Mesendoderm (in vitro differentiated cells): ENCODE results near the gene EMD.
"Not testable (repeated sequence)": the region's sequence is repeated elsewhere in the genome, so short reads cannot be mapped to it uniquely, and the experiment has no call there.

Experiments
- DNase-seq: peaks from one replicate; pipeline ENCODE4 v3.0.0; 2013
- H2AK5ac ChIP-seq: 2 replicates; pipeline ENCODE4 v1.6.1; 2013; ENCODE audit warnings: low read length, inconsistent platforms
- H2BK120ac ChIP-seq: 2 replicates; pipeline ENCODE4 v1.6.1; 2013; ENCODE audit warnings: low read depth, mild to moderate bottlenecking, low read length, moderate library complexity, mixed read lengths
- H2BK15ac ChIP-seq: replicated peaks from 2 replicates; pipeline ENCODE4 v1.6.1; 2013; ENCODE audit warnings: low read depth, mild to moderate bottlenecking, moderate library complexity
- H2BK5ac ChIP-seq: 2 replicates; pipeline ENCODE4 v1.6.1; 2013; ENCODE audit warnings: low read length, inconsistent platforms
- H3K18ac ChIP-seq: 2 replicates; pipeline ENCODE4 v1.6.1; 2013; ENCODE audit warnings: mild to moderate bottlenecking, low read length, mixed read lengths
- H3K23ac ChIP-seq: one replicate; pipeline ENCODE4 v1.6.1; 2013; ENCODE audit warnings: low read length
- H3K27ac ChIP-seq: 2 replicates; pipeline ENCODE4 v1.5.1; 2013; ENCODE audit warnings: low read depth, mild to moderate bottlenecking, inconsistent platforms, low read length, moderate library complexity
- H3K27me3 ChIP-seq: 2 replicates; pipeline ENCODE4 v1.6.1; 2013; ENCODE audit warnings: low read length, control low read depth, mild to moderate bottlenecking, inconsistent platforms; ENCODE audit not compliant: insufficient read depth, poor library complexity
- H3K36me3 ChIP-seq: 2 replicates; pipeline ENCODE4 v1.6.1; 2013; ENCODE audit warnings: low read length, inconsistent platforms; ENCODE audit not compliant: control insufficient read depth, insufficient read depth
- H3K4ac ChIP-seq: one replicate; pipeline ENCODE4 v1.6.1; 2013; ENCODE audit warnings: low read depth, mild to moderate bottlenecking, low read length, moderate library complexity
- H3K4me1 ChIP-seq: 2 replicates; pipeline ENCODE4 v1.6.1; 2013; ENCODE audit warnings: low read depth, low read length, inconsistent platforms; ENCODE audit not compliant: control insufficient read depth
- H3K4me2 ChIP-seq: 2 replicates; pipeline ENCODE4 v1.6.1; 2013; ENCODE audit warnings: low read length
- H3K4me3 ChIP-seq: 2 replicates; pipeline ENCODE4 v1.5.1; 2013; ENCODE audit warnings: mild to moderate bottlenecking, low read length
- H3K56ac ChIP-seq: one replicate; pipeline ENCODE4 v1.6.1; 2013; ENCODE audit warnings: low read length
- H3K79me1 ChIP-seq: 2 replicates; pipeline ENCODE4 v1.6.1; 2013; ENCODE audit warnings: low read length, inconsistent platforms
- H3K79me2 ChIP-seq: 2 replicates; pipeline ENCODE4 v1.6.1; 2013; ENCODE audit warnings: mild to moderate bottlenecking, low read length; ENCODE audit not compliant: control insufficient read depth, insufficient read depth
- H3K9ac ChIP-seq: 2 replicates; pipeline ENCODE4 v1.6.1; 2013; ENCODE audit warnings: low read length, inconsistent platforms
- H4K5ac ChIP-seq: one replicate; pipeline ENCODE4 v1.6.1; 2013; ENCODE audit warnings: low read length
- H4K8ac ChIP-seq: one replicate; pipeline ENCODE4 v1.6.1; 2013; ENCODE audit warnings: low read depth, mild to moderate bottlenecking, control low read depth, low read length, moderate library complexity
- WGBS: extraction: QIAGEN DNeasy Blood & Tissue Kit; methylation state at CpG from one replicate; pipeline ENCODE4 v1.1.7; 2013; ENCODE audit warnings: low lambda C conversion rate, missing lambda C conversion rate; ENCODE audit not compliant: insufficient coverage; ENCODE audit errors: extremely low coverage; 5-methylcytosine and 5-hydroxymethylcytosine counted together

The EMD gene

GRCh38 chrX:154398668-154399526 is 19.8 kb downstream of the EMD start:
- Histone ChIP-seq H3K4ac (peak overlapping the region; percentile 93), H4K5ac (peak overlapping the region; percentile 71), H3K79me1 (peaks cover 1% of the 10 kb centered on the region), H3K36me3 (peaks cover 12% of the 10 kb centered on the region), H3K4me1 (no peaks in the 10 kb centered on the region), H2BK120ac (no peak overlapping the region), H3K27ac (peak overlapping the region; percentile 65), H3K27me3 (no peaks in the 10 kb centered on the region), H2AK5ac (no peak overlapping the region), H3K9ac (peak overlapping the region; percentile 99), H2BK5ac (no peak overlapping the region), H3K4me2 (peak overlapping the region; percentile 67), H3K56ac (peak overlapping the region; percentile 92), H2BK15ac (no peak overlapping the region), H3K23ac (peak overlapping the region; percentile 80), H3K4me3 (peak overlapping the region; percentile 98), H4K8ac (no peak overlapping the region), H3K79me2 (peaks cover 15% of the 10 kb centered on the region), H3K18ac (peak overlapping the region; percentile 55)
- peak; percentile 82 for DNase-seq
- no CpG with 5 or more reads among the region's 49 CpGs for WGBS

DNA sequence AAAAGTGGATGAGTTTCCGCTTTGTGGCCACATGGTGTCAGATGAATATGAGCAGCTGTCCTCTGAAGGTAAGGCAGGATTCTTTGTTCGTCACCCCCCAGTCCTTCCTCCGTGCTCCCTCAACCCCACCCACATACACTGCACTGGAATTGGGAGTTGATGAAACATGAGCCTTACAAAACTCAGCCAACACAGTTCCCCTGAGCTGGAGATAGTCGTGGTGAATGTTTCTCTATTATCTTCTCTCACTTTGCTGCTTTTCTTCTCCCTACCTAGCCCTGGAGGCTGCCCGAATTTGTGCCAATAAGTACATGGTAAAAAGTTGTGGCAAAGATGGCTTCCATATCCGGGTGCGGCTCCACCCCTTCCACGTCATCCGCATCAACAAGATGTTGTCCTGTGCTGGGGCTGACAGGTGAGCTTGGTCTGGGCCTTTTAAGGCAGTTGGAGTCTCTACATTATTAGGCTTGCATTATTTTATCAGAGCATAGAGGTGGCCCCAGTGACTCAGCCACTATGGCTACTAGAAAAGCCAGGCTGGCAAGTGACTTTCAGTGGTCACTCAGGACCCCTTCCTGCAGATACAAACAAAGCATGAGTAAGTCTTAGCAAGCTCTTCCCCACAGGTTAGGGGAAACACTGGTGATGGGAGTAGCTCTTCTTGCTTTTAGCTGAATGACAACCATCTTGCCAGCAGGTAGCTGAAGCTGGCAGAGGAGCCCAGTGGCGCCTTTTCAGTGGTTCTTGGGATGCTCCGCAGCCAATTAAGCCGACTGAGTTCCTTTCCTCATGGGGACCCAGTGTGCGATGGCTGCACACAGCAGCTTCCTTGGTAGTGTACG is 20.7 kb downstream of the EMD start:
- H3K27ac ChIP-seq = no peak overlapping the region
- no peaks in the 10 kb centered on the region for H3K4me1 ChIP-seq
- no peak overlapping the region for H3K4ac ChIP-seq
- peaks cover 12% of the 10 kb centered on the region for H3K36me3 ChIP-seq
- H3K4me2 ChIP-seq = peak overlapping the region; percentile 67
- DNase-seq = no peak
- peaks cover 1% of the 10 kb centered on the region for H3K79me1 ChIP-seq
- no peak overlapping the region for H2BK120ac ChIP-seq
- WGBS = no CpG with 5 or more reads among the region's 14 CpGs
- peaks cover 15% of the 10 kb centered on the region for H3K79me2 ChIP-seq
- no peak overlapping the region for H2AK5ac ChIP-seq
- H3K23ac ChIP-seq = peak overlapping the region; percentile 24
- H3K27me3 ChIP-seq = no peaks in the 10 kb centered on the region
- H3K4me3 ChIP-seq = peak overlapping the region; percentile 98
- no peak overlapping the region for H2BK5ac ChIP-seq
- H3K9ac ChIP-seq = peak overlapping the region; percentile 99
- H2BK15ac ChIP-seq = no peak overlapping the region
- no peak overlapping the region for H3K18ac ChIP-seq
- H4K8ac ChIP-seq = no peak overlapping the region
- no peak overlapping the region for H4K5ac ChIP-seq
- peak overlapping the region; percentile 92 for H3K56ac ChIP-seq

DNA sequence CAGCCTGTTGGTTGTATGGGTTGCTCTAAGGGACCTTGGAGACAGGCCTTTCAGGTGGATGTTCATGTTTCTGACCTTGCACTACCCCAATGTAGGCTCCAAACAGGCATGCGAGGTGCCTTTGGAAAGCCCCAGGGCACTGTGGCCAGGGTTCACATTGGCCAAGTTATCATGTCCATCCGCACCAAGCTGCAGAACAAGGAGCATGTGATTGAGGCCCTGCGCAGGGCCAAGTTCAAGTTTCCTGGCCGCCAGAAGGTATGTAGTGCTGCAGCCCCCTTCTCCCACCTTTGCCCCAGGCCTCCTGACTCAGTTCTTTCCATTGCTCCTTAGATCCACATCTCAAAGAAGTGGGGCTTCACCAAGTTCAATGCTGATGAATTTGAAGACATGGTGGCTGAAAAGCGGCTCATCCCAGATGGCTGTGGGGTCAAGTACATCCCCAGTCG is 21.3 kb downstream of the EMD start:
- not testable (repeated sequence) for H2BK5ac ChIP-seq, H3K56ac ChIP-seq, H2AK5ac ChIP-seq, H3K27ac ChIP-seq, H3K4me2 ChIP-seq, H2BK120ac ChIP-seq, H3K18ac ChIP-seq, H4K8ac ChIP-seq, DNase-seq, H3K4me3 ChIP-seq, H3K79me1 ChIP-seq, H3K4ac ChIP-seq, H3K23ac ChIP-seq, H3K4me1 ChIP-seq, H4K5ac ChIP-seq, H2BK15ac ChIP-seq, H3K27me3 ChIP-seq
- WGBS = no CpG with 5 or more reads among the region's 6 CpGs
- Histone ChIP-seq H3K9ac (peak overlapping the region; percentile 99), H3K79me2 (peaks cover 15% of the 10 kb centered on the region), H3K36me3 (peaks cover 12% of the 10 kb centered on the region)

DNA sequence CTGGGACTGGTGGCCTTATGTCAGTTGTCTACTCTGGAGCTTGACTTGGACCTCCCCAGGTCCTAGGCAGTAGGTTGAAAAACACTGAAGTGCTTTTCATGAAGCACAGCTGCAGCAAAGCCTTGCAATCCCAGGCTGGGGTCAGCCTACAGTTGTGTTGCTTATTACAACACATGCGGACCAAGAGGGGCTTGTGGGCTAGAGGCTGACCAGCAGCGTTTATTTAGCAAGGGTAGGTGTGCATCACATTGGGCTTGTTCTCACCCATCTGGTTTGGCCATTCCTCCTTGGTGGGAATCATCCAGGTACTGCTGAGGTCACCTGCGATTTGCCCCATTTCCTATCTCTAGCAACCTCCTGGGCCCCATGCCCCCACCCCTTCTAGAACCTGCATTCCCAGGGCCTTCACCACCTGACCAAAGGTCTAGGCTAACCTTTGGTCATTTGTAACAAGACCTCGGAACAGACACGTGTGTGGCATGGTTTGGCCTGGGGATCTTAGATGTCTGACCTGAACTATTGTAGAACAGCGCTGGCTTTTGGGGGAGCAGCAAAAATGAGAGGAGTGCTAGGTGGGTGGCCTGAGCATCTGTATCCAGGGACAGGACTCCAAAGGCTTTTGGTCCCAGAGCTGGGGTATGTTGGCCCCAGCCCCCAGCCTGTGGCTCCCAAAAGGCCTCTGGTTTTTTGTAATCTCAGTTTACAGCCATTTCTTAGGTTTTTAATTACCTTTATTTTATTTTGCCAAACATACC is 22.1 kb downstream of the EMD start:
- no peak overlapping the region for H3K56ac ChIP-seq
- no peak overlapping the region for H2BK5ac ChIP-seq
- H3K4me1 ChIP-seq = no peaks in the 10 kb centered on the region
- no peak overlapping the region for H2BK15ac ChIP-seq
- H4K5ac ChIP-seq = no peak overlapping the region
- H3K9ac ChIP-seq = no peak overlapping the region
- H3K79me1 ChIP-seq = peaks cover 1% of the 10 kb centered on the region
- no peak overlapping the region for H2AK5ac ChIP-seq
- H3K18ac ChIP-seq = no peak overlapping the region
- WGBS = no CpG with 5 or more reads among the region's 6 CpGs
- no peaks in the 10 kb centered on the region for H3K27me3 ChIP-seq
- no peak overlapping the region for H3K4ac ChIP-seq
- H3K23ac ChIP-seq = no peak overlapping the region
- peaks cover 15% of the 10 kb centered on the region for H3K79me2 ChIP-seq
- peaks cover 12% of the 10 kb centered on the region for H3K36me3 ChIP-seq
- H3K4me3 ChIP-seq = no peak overlapping the region
- DNase-seq = peak; percentile 68
- no peak overlapping the region for H3K27ac ChIP-seq
- H3K4me2 ChIP-seq = no peak overlapping the region
- H4K8ac ChIP-seq = no peak overlapping the region
- H2BK120ac ChIP-seq = no peak overlapping the region

- H2AK5ac ChIP-seq = no peak overlapping the region
- no peak overlapping the region for H3K27ac ChIP-seq
- no peaks in the 10 kb centered on the region for H3K4me1 ChIP-seq
- H2BK5ac ChIP-seq = no peak overlapping the region
- no peak overlapping the region for H3K4ac ChIP-seq
- no CpG with 5 or more reads among the region's 6 CpGs for WGBS
- no peak overlapping the region for H3K23ac ChIP-seq
- H4K5ac ChIP-seq = no peak overlapping the region
- H2BK15ac ChIP-seq = no peak overlapping the region
- H2BK120ac ChIP-seq = no peak overlapping the region
- no peak overlapping the region for H3K56ac ChIP-seq
- H3K18ac ChIP-seq = no peak overlapping the region
- no peak overlapping the region for H3K4me2 ChIP-seq
- H3K36me3 ChIP-seq = peaks cover 12% of the 10 kb centered on the region
- no peak overlapping the region for H3K4me3 ChIP-seq
- H4K8ac ChIP-seq = no peak overlapping the region
- no peak overlapping the region for H3K9ac ChIP-seq
- no peak for DNase-seq
- H3K79me1 ChIP-seq = peaks cover 1% of the 10 kb centered on the region
- peaks cover 15% of the 10 kb centered on the region for H3K79me2 ChIP-seq
- no peaks in the 10 kb centered on the region for H3K27me3 ChIP-seq
Observed at GRCh38 chrX:154401918-154402621, 23.0 kb downstream of the EMD start.
